B cell (primary cell): ENCODE results near the gene POFUT2.

Experiments
- CTCF ChIP-seq: fragments of 200-600 bp; IDR thresholded peaks from one replicate; pipeline ENCODE4 v1.8.0; 2022; ENCODE audit warnings: antibody characterized with exemption, mild to moderate bottlenecking
- EZH2 ChIP-seq: IDR thresholded peaks from 2 replicates; pipeline ENCODE4 v1.6.1; 2012; ENCODE audit warnings: borderline replicate concordance, low read depth, mild to moderate bottlenecking, moderate library complexity, low read length; ENCODE audit not compliant: insufficient read depth, poor library complexity, severe bottlenecking

DNA sequence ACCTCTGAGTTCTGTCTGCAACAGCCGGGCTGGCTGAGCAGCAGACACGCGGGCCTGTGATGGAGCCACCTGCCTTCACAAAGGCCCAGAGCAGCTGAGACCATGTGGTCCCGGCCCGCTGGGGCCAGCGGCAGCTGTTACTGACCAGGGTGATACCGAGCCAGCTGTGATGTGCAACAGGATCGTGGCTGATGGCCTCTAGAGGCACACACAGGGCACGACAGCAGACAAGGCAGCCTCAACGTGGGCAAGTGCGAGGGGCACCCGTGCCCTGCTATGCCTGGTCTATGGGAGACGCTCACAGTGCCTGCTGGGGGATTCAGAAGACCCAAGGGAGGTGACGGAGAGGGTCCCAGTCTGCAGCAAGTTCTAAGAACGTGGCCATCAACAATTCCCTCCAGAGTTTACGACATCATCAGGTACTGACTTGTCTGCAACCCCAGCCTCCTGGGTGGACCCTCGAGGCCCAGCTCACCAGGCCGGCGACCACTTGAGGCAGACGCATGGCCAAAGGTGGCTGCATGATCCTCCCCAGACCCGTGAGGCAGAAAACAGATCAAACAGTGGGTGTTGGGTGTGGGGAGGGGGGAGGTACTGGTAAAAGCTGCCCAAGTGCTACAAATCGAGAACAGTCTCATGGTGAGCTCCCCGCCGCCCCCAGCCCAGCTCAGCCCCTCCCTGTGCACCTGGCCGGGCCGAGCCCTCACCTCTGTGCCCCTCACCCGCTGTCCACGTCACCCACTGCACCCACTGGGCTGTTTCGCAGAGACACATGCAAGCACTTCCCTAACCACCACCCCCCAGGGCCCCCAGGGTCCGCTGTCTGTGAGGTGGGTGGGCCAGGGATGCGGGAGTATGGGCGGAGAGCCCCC is 6.0 kb downstream of the POFUT2 start:
- TF ChIP-seq CTCF, result no peak
- no peak for TF ChIP-seq EZH2
